Fibroblast of mammary gland (primary cell): ENCODE measurements around the gene FUT4.

Experiments used
- DNase-seq: peaks from one replicate; pipeline ENCODE4 v3.0.0-alpha.2; 2010; ENCODE audit warnings: low read depth
- H3K4me3 ChIP-seq: 2 replicates; pipeline ENCODE4 v1.5.1; 2011; ENCODE audit warnings: low read depth, mild to moderate bottlenecking, low read length, moderate library complexity; ENCODE audit not compliant: control insufficient read depth
- CTCF ChIP-seq: conservative IDR thresholded peaks from 2 replicates; pipeline ENCODE4 v1.5.1; 2011; ENCODE audit warnings: low read depth, low read length, inconsistent platforms; ENCODE audit not compliant: control insufficient read depth, insufficient read depth

The FUT4 gene

GRCh38 chr11:94544646-94545263 is 1.0 kb downstream of the FUT4 start:
- peak overlapping the region; percentile 57 for H3K4me3 ChIP-seq
- no peak for TF ChIP-seq CTCF
- DNase-seq, result no peak

- TF ChIP-seq CTCF, result no peak
- DNase-seq, result no peak
- H3K4me3 ChIP-seq, result peak overlapping the region; percentile 57
Observed at GRCh38 chr11:94545264-94546161, 1.8 kb downstream of the FUT4 start.

- DNase-seq, result no peak
- peak overlapping the region; percentile 57 for H3K4me3 ChIP-seq
- TF ChIP-seq CTCF, result no peak
Observed at GRCh38 chr11:94546162-94546470, 2.4 kb downstream of the FUT4 start.

- DNase-seq, result no peak
- TF ChIP-seq CTCF, result no peak
- peak overlapping the region; percentile 57 for H3K4me3 ChIP-seq
Observed at GRCh38 chr11:94546886-94547285, 3.2 kb downstream of the FUT4 start.

GRCh38 chr11:94549146-94549545 is 5.4 kb downstream of the FUT4 start:
- no peak overlapping the region for H3K4me3 ChIP-seq
- no peak for TF ChIP-seq CTCF

GRCh38 chr11:94550513-94550912 is 6.8 kb downstream of the FUT4 start:
- no peak for DNase-seq
- H3K4me3 ChIP-seq, result no peak overlapping the region
- no peak for TF ChIP-seq CTCF

More at GRCh38 chr11:94549146-94549545, 5.4 kb downstream of the FUT4 start:
- no peak for DNase-seq
